HCT116 (cell line): ENCODE measurements around the gene GNLY.

Experiments used
- ATF3 ChIP-seq: IDR thresholded peaks from 2 replicates; pipeline ENCODE4 v1.6.1; 2012
- EGR1 ChIP-seq: IDR thresholded peaks from 2 replicates; pipeline ENCODE4 v1.6.1; 2012; ENCODE audit warnings: low read depth
- EZH2 ChIP-seq: fragments of 200-600 bp; sonication (generic); IDR thresholded peaks from 2 replicates; pipeline ENCODE4 v1.6.1; 2017; ENCODE audit warnings: antibody characterized with exemption, mixed run types
- EZH2phosphoT487 ChIP-seq: fragments of 200-600 bp; IDR thresholded peaks from 2 replicates; pipeline ENCODE4 v1.6.1; 2018; ENCODE audit warnings: antibody characterized with exemption, borderline replicate concordance
- POLR2A ChIP-seq: IDR thresholded peaks from 2 replicates; pipeline ENCODE4 v1.7.0; 2011; ENCODE audit warnings: borderline replicate concordance; ENCODE audit not compliant: insufficient read depth, insufficient read length; ENCODE audit errors: extremely low read depth
- POLR2AphosphoS5 ChIP-seq: IDR thresholded peaks from 2 replicates; pipeline ENCODE4 v1.6.1; 2011; ENCODE audit warnings: mild to moderate bottlenecking, low read depth, low read length, moderate library complexity
- REST ChIP-seq: IDR thresholded peaks from 2 replicates; pipeline ENCODE4 v1.6.1; 2012; ENCODE audit warnings: low read depth
- YY1 ChIP-seq: IDR thresholded peaks from 2 replicates; pipeline ENCODE4 v1.6.1; 2011; ENCODE audit warnings: low read length, low read depth, moderate library complexity, mild to moderate bottlenecking; ENCODE audit not compliant: insufficient replicate concordance; ENCODE audit errors: extremely low read depth
- ZFX ChIP-seq: fragments of 450-650 bp; IDR thresholded peaks from 2 replicates; pipeline ENCODE4 v1.6.1; 2017
- ZNF274 ChIP-seq: fragments of 200-500 bp; sonication (Bioruptor generic); IDR thresholded peaks from 2 replicates; pipeline ENCODE4 v1.6.1; 2014; ENCODE audit warnings: mild to moderate bottlenecking, low read depth, low read length, inconsistent platforms
- TF ChIP-seq, protein P1 (sequence below), 3 experiments: fragments of 200-600 bp in 1 of 3; sonication (generic) in 1 of 3; IDR thresholded peaks in 2 of 3; conservative IDR thresholded peaks in 1 of 3; 2 replicates each; pipeline ENCODE4 v1.5.1; 2012 to 2017; ENCODE audit warnings: low read depth in 2 of 3, low read length in 2 of 3, antibody characterized with exemption in 1 of 3, borderline replicate concordance in 1 of 3, control low read depth in 1 of 3, mild to moderate bottlenecking in 1 of 3, mixed read lengths in 1 of 3, mixed run types in 1 of 3, moderate library complexity in 1 of 3; ENCODE audit not compliant: insufficient read depth in 1 of 3

- TF ChIP-seq EZH2 = no peak
- TF ChIP-seq, protein P1, sequence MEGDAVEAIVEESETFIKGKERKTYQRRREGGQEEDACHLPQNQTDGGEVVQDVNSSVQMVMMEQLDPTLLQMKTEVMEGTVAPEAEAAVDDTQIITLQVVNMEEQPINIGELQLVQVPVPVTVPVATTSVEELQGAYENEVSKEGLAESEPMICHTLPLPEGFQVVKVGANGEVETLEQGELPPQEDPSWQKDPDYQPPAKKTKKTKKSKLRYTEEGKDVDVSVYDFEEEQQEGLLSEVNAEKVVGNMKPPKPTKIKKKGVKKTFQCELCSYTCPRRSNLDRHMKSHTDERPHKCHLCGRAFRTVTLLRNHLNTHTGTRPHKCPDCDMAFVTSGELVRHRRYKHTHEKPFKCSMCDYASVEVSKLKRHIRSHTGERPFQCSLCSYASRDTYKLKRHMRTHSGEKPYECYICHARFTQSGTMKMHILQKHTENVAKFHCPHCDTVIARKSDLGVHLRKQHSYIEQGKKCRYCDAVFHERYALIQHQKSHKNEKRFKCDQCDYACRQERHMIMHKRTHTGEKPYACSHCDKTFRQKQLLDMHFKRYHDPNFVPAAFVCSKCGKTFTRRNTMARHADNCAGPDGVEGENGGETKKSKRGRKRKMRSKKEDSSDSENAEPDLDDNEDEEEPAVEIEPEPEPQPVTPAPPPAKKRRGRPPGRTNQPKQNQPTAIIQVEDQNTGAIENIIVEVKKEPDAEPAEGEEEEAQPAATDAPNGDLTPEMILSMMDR (IDR thresholded peaks at IDR 0.05 in 2 of 3, conservative IDR thresholded peaks at IDR 0.05 in 1 of 3; ENCODE audit: borderline replicate concordance in 1 of 3, insufficient read depth in 1 of 3, low read depth in 2 of 3, low read length in 2 of 3) = no peak
- no peak for TF ChIP-seq ATF3
- TF ChIP-seq POLR2AphosphoS5 = no peak
- no peak for TF ChIP-seq EZH2phosphoT487
- TF ChIP-seq ZNF274 = no peak
- no peak for TF ChIP-seq EGR1
- no peak for TF ChIP-seq POLR2A
- TF ChIP-seq REST = no peak
- no peak for TF ChIP-seq ZFX
- no peak for TF ChIP-seq YY1
These were observed 15.2 kb downstream of the GNLY start for GRCh38 chr2:85709401-85709811.
